DOHH2 (cell line): Measurements from ENCODE around the gene HLCS.

Experiments used
- CTCF ChIP-seq: fragments of 200-600 bp; sonication (generic); IDR thresholded peaks from one replicate; pipeline ENCODE4 v1.5.1; 2014; ENCODE audit warnings: antibody characterized with exemption, mild to moderate bottlenecking, low read depth, low read length; ENCODE audit not compliant: poor library complexity, severe bottlenecking
- EZH2phosphoT487 ChIP-seq: fragments of 200-600 bp; sonication (generic); IDR thresholded peaks from 2 replicates; pipeline ENCODE4 v1.6.1; 2017; ENCODE audit warnings: borderline replicate concordance, mild to moderate bottlenecking, antibody characterized with exemption, low read length, moderate library complexity, mixed read lengths

- TF ChIP-seq CTCF (no peak), EZH2phosphoT487 (no peak)
Measured at GRCh38 chr21:36766511-36766910, 200.0 kb downstream of the HLCS start.
